ENCODE results near the gene KLHL22.
"Not testable (repeated sequence)": the region's sequence is repeated elsewhere in the genome, so short reads cannot be mapped to it uniquely, and the experiment has no call there.

Gene KLHL22

GRCh38 chr22:20470525-20470924, 25.1 kb downstream of the KLHL22 start:
- not testable (repeated sequence) for DNase-seq (ENCODE audit: low read depth)

GRCh38 chr22:20469110-20469868, 26.3 kb downstream of the KLHL22 start:
- no peak for DNase-seq (ENCODE audit: low read depth)

GRCh38 chr22:20466659-20467379, 28.8 kb downstream of the KLHL22 start:
- no peak for DNase-seq (ENCODE audit: low read depth)

GRCh38 chr22:20465759-20466077, 29.9 kb downstream of the KLHL22 start:
- DNase-seq (ENCODE audit: low read depth): no peak

DNA sequence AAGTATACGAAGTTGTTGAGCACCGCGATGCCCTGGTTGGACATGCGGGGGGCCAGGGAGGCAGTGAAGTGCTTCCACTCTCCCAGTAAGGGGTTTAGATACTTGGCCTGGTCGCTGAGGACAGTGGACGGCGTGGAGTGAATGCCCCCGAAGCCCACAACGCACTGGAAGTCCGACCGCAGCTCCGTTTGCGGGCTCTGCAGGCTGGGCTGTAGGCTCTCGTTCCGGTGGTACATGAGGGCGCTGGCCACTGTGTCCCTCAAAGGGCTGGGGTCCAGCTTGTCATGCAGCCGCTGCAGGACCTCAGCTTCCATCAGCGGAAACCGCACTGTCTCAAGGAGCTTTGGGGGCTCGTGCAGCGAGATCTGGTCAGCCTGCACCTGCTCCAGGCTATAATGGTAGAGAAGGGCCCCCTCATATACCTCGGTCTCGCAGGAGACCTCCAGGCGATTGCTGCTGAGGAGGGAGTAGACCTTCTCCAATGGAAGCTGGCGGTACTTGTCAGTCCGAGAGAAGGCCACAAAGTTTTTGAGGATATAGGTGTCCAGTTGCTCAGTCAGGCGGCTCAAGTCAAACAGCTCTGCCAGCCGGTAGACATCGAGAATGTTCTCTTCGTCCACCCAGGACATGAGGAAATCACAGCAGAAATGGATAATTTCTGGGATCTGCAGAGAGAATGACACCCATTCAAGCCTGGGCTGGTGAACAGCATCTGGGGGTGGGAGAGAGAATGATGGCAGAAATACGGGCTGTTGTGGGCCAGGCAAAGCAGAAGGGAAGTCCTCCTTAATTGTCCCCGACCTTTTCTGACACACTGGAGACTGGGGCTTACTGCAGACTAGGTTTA, 30.5 kb downstream of the KLHL22 start:
- no peak for DNase-seq (ENCODE audit: low read depth)

- no peak for DNase-seq (ENCODE audit: low read depth)
Measured at GRCh38 chr22:20464096-20464614, 31.4 kb downstream of the KLHL22 start.

DNA sequence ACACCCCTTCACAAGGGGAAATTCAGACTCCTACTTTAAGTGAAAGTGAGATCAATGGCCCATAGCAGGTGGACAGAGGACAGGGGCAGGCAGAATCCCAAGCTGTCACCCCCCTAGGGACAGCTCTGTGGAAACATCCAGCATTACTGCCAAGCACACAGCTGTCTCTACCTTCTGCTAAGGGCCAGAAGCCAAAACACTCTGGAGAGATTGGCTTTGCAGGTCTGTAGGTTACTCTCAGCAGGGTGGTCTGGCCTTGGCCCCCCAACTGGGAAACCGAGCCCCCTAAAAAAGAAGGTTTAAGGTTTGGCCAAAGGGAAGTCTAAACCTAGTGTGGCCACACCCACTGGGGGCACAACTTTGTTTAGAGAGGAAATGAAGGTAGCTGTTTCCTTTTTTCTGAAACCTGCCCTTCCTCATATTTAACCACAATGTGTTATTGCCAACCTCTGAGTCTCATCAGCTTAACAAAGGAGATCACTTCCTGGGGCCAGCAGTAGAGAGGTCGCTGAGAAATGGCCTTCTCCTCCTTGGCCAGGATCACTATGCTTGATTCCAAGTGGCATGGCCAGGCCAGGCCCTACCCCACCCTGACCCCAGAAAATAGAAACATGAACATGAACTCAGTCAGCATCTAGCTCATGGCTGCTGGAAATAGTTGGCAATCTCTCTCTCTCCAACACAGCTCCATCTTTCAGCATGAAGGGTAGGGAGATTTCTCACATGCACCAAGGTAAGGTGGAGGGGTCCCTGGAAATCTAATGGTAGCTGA, 32.1 kb downstream of the KLHL22 start:
- DNase-seq (ENCODE audit: low read depth): no peak

GRCh38 chr22:20459862-20460261, 35.7 kb downstream of the KLHL22 start:
- no peak for DNase-seq (ENCODE audit: low read depth)

- DNase-seq (ENCODE audit: low read depth): no peak
Measured at GRCh38 chr22:20459152-20459542, 36.4 kb downstream of the KLHL22 start.

DNA sequence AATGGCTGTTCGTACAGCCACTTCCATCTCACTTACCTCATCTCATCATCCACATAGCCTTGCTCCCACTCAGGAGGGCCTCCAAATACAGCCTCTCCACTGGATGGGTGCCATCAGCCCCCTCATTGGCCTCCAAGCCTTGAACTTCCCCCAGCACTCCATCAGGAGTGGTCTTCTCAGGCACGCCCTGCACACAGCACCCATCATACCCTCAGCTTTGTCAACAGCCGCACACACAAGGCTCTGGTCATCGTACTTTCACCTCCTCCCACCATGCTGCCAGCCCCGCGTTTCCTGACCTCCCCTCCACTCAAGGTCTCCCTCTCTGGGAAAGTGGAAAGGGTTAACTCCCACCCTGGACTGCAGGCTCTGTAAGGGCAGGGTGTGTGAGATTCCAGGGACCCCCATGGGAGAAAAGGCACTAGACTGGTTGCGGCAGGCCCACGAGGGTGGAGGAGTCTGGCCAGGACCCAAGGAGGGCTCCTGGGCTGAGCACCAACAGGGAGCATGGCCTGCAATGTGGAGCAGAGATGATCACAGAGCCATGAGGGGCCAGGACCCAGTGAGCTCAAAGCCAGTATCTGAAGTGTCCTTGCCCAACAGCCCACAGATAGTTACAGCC, 37.0 kb downstream of the KLHL22 start:
- DNase-seq (ENCODE audit: low read depth): no peak

DNA sequence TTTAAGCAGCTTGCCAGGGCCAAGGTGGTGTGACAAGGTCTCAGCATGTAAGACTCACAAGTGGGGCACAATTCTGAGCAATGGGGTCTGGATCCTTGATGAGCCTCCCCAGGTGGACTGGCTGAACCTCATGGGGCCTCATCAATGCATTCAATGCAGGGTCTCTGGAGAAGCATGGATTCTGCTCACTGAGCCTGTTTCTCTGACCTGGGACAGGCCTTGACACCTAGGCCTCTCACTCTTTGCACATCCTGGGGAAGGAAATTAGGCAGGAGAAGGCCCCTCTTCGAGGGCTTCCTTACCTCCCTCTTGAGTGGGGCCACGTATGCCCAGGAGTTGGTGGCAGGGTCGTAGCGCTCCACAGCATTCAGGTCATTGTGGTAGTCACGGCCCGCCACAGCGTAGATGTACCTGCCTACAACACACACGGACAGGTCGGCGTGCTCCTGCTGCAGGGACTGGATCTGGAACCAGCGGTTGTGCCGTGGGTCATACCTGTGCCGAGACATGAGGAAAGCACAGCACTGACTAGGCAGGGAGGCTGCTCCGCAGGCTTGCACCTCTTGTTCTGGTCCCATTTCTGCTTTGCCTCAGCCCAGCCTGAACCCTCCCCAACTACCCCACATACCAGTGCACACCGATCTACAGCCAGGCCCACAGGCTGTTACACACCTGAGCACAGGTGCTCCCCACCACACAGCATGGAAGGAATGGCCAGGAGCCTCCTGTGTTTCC, 37.9 kb downstream of the KLHL22 start:
- DNase-seq (ENCODE audit: low read depth): no peak

DNA sequence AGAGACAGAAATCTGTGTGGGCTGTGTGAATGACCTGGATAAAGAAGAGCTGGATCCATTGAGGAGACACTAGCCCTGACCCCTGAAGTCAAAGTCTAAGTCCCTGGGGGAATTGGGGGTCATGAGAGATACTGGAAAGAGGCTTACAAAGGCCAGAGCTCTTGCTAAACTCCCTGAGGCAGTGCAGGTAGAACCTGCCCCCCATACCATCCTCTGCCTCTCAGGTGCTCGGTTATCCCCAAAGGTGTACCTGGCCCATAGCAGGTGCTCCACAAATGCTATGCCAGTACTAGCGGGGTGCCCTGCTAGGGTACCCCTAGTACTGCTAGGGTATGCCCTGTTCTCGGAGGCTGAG, 38.9 kb downstream of the KLHL22 start:
- DNase-seq (ENCODE audit: low read depth): no peak

DNA sequence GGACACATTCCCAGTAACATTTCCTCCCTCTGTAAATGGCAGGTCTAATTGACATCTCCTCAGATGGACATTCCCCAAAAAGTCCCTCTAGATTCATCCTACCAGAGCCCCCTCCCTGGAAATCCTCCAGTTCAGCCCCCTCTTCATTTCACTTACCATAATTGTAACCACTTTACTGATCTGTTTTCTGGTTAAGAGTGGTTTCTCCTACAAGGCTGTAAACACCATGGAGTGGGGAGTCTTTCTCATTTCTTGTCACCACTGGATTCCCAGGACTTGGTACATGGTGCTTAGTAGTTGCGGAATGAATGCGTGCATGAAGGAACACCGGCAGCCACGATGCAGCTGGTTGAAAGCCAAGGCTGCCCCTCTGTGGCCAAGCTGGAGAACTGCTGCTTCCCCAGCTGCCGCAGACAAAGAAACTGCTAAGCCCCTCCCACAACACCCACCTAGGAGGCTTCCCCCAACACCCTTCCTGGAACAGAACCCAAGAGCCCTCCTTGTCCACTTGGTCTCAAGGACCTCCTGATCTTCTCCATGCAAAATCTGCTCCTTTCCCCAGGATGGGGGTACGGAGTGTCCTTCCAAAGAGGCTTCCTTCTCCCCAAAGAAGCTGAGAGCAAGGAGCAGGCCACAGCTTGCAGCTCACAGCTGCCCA, 39.4 kb downstream of the KLHL22 start:
- DNase-seq (ENCODE audit: low read depth): peak; percentile 86

GRCh38 chr22:20455709-20456063, 39.9 kb downstream of the KLHL22 start:
- DNase-seq (ENCODE audit: low read depth): peak; percentile 9

DNA sequence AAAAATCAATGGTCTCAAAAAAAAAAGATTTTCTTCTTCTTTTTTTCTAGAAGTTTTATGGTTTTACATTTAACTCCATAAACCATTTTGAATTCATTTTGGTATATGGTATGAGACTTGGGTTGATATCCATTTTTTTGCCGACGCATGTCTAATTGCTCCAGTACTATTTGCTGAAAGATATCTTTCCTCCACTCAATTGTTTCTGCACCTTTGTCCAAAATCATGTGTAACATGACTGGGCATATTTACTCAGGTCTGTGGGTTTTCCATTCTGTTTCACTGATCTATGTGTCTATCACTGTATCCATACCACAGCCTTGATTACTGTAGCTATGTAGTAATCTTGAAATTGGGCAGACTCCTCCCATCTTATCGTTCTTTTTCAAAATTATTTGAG, 42.4 kb downstream of the KLHL22 start:
- DNase-seq (ENCODE audit: low read depth): no peak

- no peak for DNase-seq (ENCODE audit: low read depth)
Measured at GRCh38 chr22:20451920-20452319, 43.7 kb downstream of the KLHL22 start.

- DNase-seq (ENCODE audit: low read depth): not testable (repeated sequence)
Measured at GRCh38 chr22:20451129-20451778, 44.3 kb downstream of the KLHL22 start.

GRCh38 chr22:20450551-20450906, 45.1 kb downstream of the KLHL22 start:
- DNase-seq (ENCODE audit: low read depth): no peak

DNA sequence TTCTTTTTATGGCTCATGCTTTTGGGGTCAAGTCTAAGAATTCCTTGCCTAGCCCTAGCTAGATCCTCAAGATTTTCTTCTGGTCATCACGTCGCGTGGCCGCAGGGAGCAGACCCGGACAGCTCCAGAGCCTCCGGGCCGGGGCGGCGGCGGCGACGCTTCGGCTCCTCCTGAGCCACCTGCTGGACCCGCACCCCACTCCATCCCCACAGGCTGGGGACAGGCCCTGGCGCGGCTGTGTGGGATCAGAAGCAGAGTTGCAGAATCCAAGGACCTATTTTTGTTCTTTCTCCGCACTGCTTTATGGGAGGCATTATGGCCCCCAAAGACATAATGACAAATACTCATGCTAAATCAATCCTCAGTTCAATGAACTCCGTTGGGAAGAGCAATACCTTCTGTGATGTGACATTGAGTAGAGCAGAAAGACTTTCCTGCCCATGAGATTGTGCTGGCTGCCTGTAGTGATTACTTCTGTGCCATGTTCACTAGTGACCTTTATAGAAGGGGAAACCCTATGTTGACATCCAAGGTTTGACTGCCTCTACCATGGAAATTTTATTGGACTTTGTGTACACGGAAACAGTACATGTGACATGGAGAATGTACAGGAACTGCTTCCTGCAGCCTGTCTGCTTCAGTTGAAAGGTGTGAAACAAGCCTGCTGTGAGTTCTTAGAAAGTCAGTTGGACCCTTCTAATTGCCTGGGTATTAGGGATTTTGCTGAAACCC, 45.6 kb downstream of the KLHL22 start:
- DNase-seq (ENCODE audit: low read depth): no peak
